ENCODE measurements around the gene CFDP1.

Gene CFDP1

GRCh38 chr16:75402821-75403475 is 30.4 kb downstream of the CFDP1 start:
- no peak for DNase-seq

GRCh38 chr16:75402159-75402820 is 31.0 kb downstream of the CFDP1 start:
- DNase-seq: no peak

- DNase-seq: no peak
Measured at GRCh38 chr16:75401691-75402090, 31.6 kb downstream of the CFDP1 start.

- no peak for DNase-seq
Measured at GRCh38 chr16:75398333-75398732, 35.0 kb downstream of the CFDP1 start.

- no peak for DNase-seq
Measured at GRCh38 chr16:75394941-75395340, 38.4 kb downstream of the CFDP1 start.

GRCh38 chr16:75392906-75393305 is 40.4 kb downstream of the CFDP1 start:
- DNase-seq: no peak

GRCh38 chr16:75390926-75391653 is 42.2 kb downstream of the CFDP1 start:
- DNase-seq: no peak

GRCh38 chr16:75389096-75389690 is 44.1 kb downstream of the CFDP1 start:
- DNase-seq: no peak

- DNase-seq: no peak
Measured at GRCh38 chr16:75387951-75388350, 45.4 kb downstream of the CFDP1 start.

GRCh38 chr16:75385507-75386152 is 47.7 kb downstream of the CFDP1 start:
- no peak for DNase-seq

GRCh38 chr16:75383141-75383540 is 50.2 kb downstream of the CFDP1 start:
- no peak for DNase-seq

GRCh38 chr16:75382611-75383010 is 50.7 kb downstream of the CFDP1 start:
- DNase-seq: no peak

- no peak for DNase-seq
Measured at GRCh38 chr16:75380870-75381269, 52.4 kb downstream of the CFDP1 start.

GRCh38 chr16:75379911-75380847 is 53.1 kb downstream of the CFDP1 start:
- peak; percentile 23 for DNase-seq

GRCh38 chr16:75379339-75379738 is 54.0 kb downstream of the CFDP1 start:
- no peak for DNase-seq

- DNase-seq: no peak
Measured at GRCh38 chr16:75378616-75379015, 54.7 kb downstream of the CFDP1 start.

- no peak for DNase-seq
Measured at GRCh38 chr16:75377729-75378386, 55.4 kb downstream of the CFDP1 start.

- no peak for DNase-seq
Measured at GRCh38 chr16:75376475-75377161, 56.7 kb downstream of the CFDP1 start.

- no peak for DNase-seq
Measured at GRCh38 chr16:75374388-75374787, 58.9 kb downstream of the CFDP1 start.

GRCh38 chr16:75372236-75372856 is 61.0 kb downstream of the CFDP1 start:
- no peak for DNase-seq

Measured in activated naive CD4-positive, alpha-beta T cell treated with anti-CD3 and anti-CD28 coated beads, Interleukin-2, amount 50 U/mL, for 16 hours (primary cell).